Erythroblast (primary cell): ENCODE results near the gene OOSP4A.
"Not testable (repeated sequence)": the region's sequence is repeated elsewhere in the genome, so short reads cannot be mapped to it uniquely, and the experiment has no call there.

ENCODE experiments used
- DNase-seq, 2 experiments: peaks; one replicate each; lab custom pipeline; 2025; lab: John Stamatoyannopoulos, UW
- GATA1 ChIP-seq: IDR thresholded peaks from 2 replicates; pipeline ENCODE4 v1.6.1; 2011; ENCODE audit warnings: low read depth, mild to moderate bottlenecking, control low read depth, low read length, moderate library complexity
- POLR2A ChIP-seq: IDR thresholded peaks from 2 replicates; pipeline ENCODE4 v1.6.1; 2011; ENCODE audit warnings: mild to moderate bottlenecking, low read length

Gene OOSP4A

GRCh38 chr11:59960502-59961381 lies 3.1 kb upstream of the OOSP4A start:
- TF ChIP-seq POLR2A (peak; percentile 23), GATA1 (peak; percentile 35)
- peak; percentile 76 to 94 for DNase-seq

GRCh38 chr11:59962107-59962482 lies 1.7 kb upstream of the OOSP4A start:
- TF ChIP-seq POLR2A (no peak), GATA1 (no peak)
- DNase-seq: no peak

GRCh38 chr11:59965424-59965823 lies 1.6 kb downstream of the OOSP4A start:
- no peak for DNase-seq
- TF ChIP-seq POLR2A (no peak), GATA1 (no peak)

- TF ChIP-seq GATA1 (no peak), POLR2A (no peak)
- DNase-seq: no peak
Observed at GRCh38 chr11:59966201-59966600, 2.4 kb downstream of the OOSP4A start.

GRCh38 chr11:59967677-59968394 lies 4.0 kb downstream of the OOSP4A start:
- TF ChIP-seq POLR2A (no peak), GATA1 (no peak)
- peak; percentile 62 to 84 for DNase-seq

GRCh38 chr11:59968395-59968783 lies 4.6 kb downstream of the OOSP4A start:
- no peak for TF ChIP-seq GATA1
- TF ChIP-seq POLR2A: no peak
- DNase-seq: peak in 1 of 2 experiments; percentile 39

- DNase-seq: no peak
- TF ChIP-seq POLR2A (no peak), GATA1 (no peak)
Observed at GRCh38 chr11:59973097-59973496, 9.3 kb downstream of the OOSP4A start.

- no peak for DNase-seq
- TF ChIP-seq GATA1 (no peak), POLR2A (no peak)
Observed at GRCh38 chr11:59981106-59981770, 17.4 kb downstream of the OOSP4A start.

- DNase-seq: not testable (repeated sequence)
Observed at GRCh38 chr11:59982037-59982436, 18.2 kb downstream of the OOSP4A start.

- TF ChIP-seq POLR2A (no peak), GATA1 (no peak)
- DNase-seq: no peak
Observed at GRCh38 chr11:59983212-59983611, 19.4 kb downstream of the OOSP4A start.

GRCh38 chr11:59984368-59984767 lies 20.5 kb downstream of the OOSP4A start:
- no peak for TF ChIP-seq POLR2A
- TF ChIP-seq GATA1: no peak
- no peak for DNase-seq

GRCh38 chr11:59990421-59990820 lies 26.6 kb downstream of the OOSP4A start:
- no peak for DNase-seq
- TF ChIP-seq POLR2A: no peak
- TF ChIP-seq GATA1: no peak

GRCh38 chr11:59992425-59992824 lies 28.6 kb downstream of the OOSP4A start:
- DNase-seq: no peak
- no peak for TF ChIP-seq POLR2A
- no peak for TF ChIP-seq GATA1

- TF ChIP-seq GATA1 (no peak), POLR2A (no peak)
- DNase-seq: no peak
Observed at GRCh38 chr11:59997800-59998199, 34.0 kb downstream of the OOSP4A start.
